ENCODE measurements around the gene ARHGAP22. TPM values are rescaled to one million over a fixed set of nuclear protein-coding genes. Genes with fewer than 3 reads are reported as not detected.

ARHGAP22 gene
- total and polyA plus RNA-seq, 2 of the 4 experiments (the other 2 are of a cell fraction) = 28.3 to 30.2 TPM

DNA sequence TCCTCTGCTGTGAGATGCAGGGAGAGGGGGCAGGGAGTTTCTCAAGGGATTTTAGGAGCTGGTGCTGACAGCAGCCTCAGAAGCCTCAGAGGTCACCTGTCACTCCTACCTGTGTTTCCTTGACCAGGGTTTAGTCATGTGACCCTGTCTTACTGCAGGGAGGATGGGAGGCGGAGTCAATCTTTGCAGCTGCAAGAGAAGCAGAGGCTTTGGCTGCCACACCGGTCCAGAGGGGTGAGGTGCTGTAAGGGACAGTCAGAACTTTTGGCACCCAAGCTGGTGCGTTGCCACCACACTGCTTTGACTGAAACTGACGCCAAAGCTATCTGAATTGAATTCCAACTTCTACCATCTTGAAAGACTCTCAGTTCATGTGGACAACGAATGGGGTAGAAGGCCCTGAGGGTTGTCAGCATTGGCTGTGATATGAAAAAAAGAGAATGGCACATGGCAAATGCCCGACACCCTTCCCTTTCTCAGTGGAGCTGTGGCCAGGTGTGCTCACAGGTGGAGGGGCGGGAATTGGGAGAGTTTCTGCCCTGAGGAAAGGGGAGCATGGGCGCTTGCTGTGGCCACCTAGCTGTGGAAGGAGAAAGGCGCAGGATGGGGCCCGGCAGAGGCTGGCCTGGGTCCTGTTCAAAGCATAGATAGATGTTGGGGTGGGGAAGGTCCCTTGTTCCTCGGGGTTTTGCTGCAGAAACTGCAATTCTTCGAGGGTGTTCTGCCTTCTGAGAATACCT lies 69.3 kb downstream of the ARHGAP22 start:
- Histone ChIP-seq H2BK20ac (ENCODE audit: low read depth, low read length) (no peak overlapping the region), H3K27me3 (ENCODE audit: control insufficient read depth, insufficient read depth, low read length) (no peaks in the 10 kb centered on the region), H3K4me1 (ENCODE audit: control insufficient read depth, insufficient read depth, low read length) (no peaks in the 10 kb centered on the region), H3K4me2 (ENCODE audit: low read depth, low read length) (no peak overlapping the region), H2AFZ (replicated peaks; ENCODE audit: low read length, poor library complexity) (peak overlapping the region; percentile 43), H3K4me3 (ENCODE audit: insufficient read depth, low read depth, low read length) (no peak overlapping the region), H3K9ac (ENCODE audit: low read depth, low read length) (no peak overlapping the region), H3K23ac (ENCODE audit: low read depth, low read length) (no peak overlapping the region), H3K4ac (ENCODE audit: low read depth, low read length) (no peak overlapping the region), H4K20me1 (ENCODE audit: insufficient read depth, low read length) (no peaks in the 10 kb centered on the region), H3K18ac (ENCODE audit: low read depth, low read length) (no peak overlapping the region), H2BK5ac (ENCODE audit: low read depth, low read length, poor library complexity, severe bottlenecking) (no peak overlapping the region), H2BK15ac (ENCODE audit: low read depth, low read length) (no peak overlapping the region), H2BK120ac (ENCODE audit: low read depth, low read length) (no peak overlapping the region), H4K91ac (ENCODE audit: insufficient read depth, low read depth, low read length) (no peak overlapping the region), H2AK5ac (ENCODE audit: low read depth, low read length) (no peak overlapping the region), H4K8ac (ENCODE audit: low read depth in 2 of 2, low read length in 2 of 2) (no peak overlapping the region), H2AK9ac (replicated peaks; ENCODE audit: low read depth, low read length, poor library complexity) (no peak overlapping the region), H4K5ac (ENCODE audit: low read depth, low read length) (no peak overlapping the region), H3K36me3 (ENCODE audit: control insufficient read depth, insufficient read depth, low read length) (peaks cover 5% of the 10 kb centered on the region; the same call in 1 of the 2 replicates), H3K9me3 (ENCODE audit: control insufficient read depth, insufficient read depth, low read length) (no peaks in the 10 kb centered on the region), H3K79me1 (ENCODE audit: low read depth in 1 of 2, low read length in 2 of 2) (peaks cover 6 to 64% of the 10 kb centered on the region in 2 experiments; a peak in 3 of 4 replicates), H3K14ac (replicated peaks; ENCODE audit: low read depth, low read length) (no peak overlapping the region), H3K9me1 (ENCODE audit: insufficient read depth, low read length) (peaks cover 7% of the 10 kb centered on the region; the same call in 1 of the 2 replicates), H3K27ac (ENCODE audit: insufficient read depth, low read length) (no peak overlapping the region), H3K56ac (ENCODE audit: extremely low read depth, insufficient read depth, low read length) (no peak overlapping the region)
- intact Hi-C loops (cut with micrococcal nuclease) (no loop called here), dilution Hi-C loops (cut with HindIII; ENCODE audit: low sequenced_read_pairs, unreplicated experiment) (no loop called here), in situ Hi-C loops (cut with MboI; ENCODE audit: low sequenced_read_pairs) (no loop called here)
- DNase-seq (no peak), ATAC-seq (ENCODE audit: low read depth) (no peak)
- no TSS peak for BruUV-seq (replicated peaks)
- CTCF ChIA-PET = interaction anchor here (0.9 kb wide), 1 partner anchor 120 kb away, joined by 8 read pairs; no protein-coding TSS in a partner anchor
- TF ChIP-seq CEBPB (IDR thresholded peaks at IDR 0.05; ENCODE audit: low read depth, low read length) = no peak
- no peak for TF ChIP-seq USF2 (IDR thresholded peaks at IDR 0.05; ENCODE audit: low read depth, low read length)
- TF ChIP-seq, protein P1, sequence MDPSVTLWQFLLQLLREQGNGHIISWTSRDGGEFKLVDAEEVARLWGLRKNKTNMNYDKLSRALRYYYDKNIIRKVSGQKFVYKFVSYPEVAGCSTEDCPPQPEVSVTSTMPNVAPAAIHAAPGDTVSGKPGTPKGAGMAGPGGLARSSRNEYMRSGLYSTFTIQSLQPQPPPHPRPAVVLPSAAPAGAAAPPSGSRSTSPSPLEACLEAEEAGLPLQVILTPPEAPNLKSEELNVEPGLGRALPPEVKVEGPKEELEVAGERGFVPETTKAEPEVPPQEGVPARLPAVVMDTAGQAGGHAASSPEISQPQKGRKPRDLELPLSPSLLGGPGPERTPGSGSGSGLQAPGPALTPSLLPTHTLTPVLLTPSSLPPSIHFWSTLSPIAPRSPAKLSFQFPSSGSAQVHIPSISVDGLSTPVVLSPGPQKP (IDR thresholded peaks at IDR 0.05; ENCODE audit: borderline replicate concordance, low read depth, low read length) = no peak
- TF ChIP-seq NFE2L2 (IDR thresholded peaks at IDR 0.05; ENCODE audit: low read depth, low read length) = no peak
- no peak for TF ChIP-seq RAD21 (IDR thresholded peaks at IDR 0.05; ENCODE audit: low read length)
- TF ChIP-seq MXI1 (IDR thresholded peaks at IDR 0.05; ENCODE audit: borderline replicate concordance, low read depth, low read length) = no peak
- TF ChIP-seq BHLHE40 (IDR thresholded peaks at IDR 0.05; ENCODE audit: low read depth, low read length) = no peak
- no peak for TF ChIP-seq FOS (IDR thresholded peaks at IDR 0.05; ENCODE audit: low read depth, low read length)
- TF ChIP-seq SMC3 (IDR thresholded peaks at IDR 0.05; ENCODE audit: low read depth, low read length) = no peak
- TF ChIP-seq MAZ (IDR thresholded peaks at IDR 0.05; ENCODE audit: borderline replicate concordance, low read depth, low read length) = no peak
- no peak for TF ChIP-seq RFX5 (IDR thresholded peaks at IDR 0.05; ENCODE audit: low read depth, low read length)
- TF ChIP-seq, protein P2, sequence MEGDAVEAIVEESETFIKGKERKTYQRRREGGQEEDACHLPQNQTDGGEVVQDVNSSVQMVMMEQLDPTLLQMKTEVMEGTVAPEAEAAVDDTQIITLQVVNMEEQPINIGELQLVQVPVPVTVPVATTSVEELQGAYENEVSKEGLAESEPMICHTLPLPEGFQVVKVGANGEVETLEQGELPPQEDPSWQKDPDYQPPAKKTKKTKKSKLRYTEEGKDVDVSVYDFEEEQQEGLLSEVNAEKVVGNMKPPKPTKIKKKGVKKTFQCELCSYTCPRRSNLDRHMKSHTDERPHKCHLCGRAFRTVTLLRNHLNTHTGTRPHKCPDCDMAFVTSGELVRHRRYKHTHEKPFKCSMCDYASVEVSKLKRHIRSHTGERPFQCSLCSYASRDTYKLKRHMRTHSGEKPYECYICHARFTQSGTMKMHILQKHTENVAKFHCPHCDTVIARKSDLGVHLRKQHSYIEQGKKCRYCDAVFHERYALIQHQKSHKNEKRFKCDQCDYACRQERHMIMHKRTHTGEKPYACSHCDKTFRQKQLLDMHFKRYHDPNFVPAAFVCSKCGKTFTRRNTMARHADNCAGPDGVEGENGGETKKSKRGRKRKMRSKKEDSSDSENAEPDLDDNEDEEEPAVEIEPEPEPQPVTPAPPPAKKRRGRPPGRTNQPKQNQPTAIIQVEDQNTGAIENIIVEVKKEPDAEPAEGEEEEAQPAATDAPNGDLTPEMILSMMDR (conservative IDR thresholded peaks at IDR 0.05; ENCODE audit: low read depth, low read length) = no peak
- no peak for TF ChIP-seq RCOR1 (IDR thresholded peaks at IDR 0.05; ENCODE audit: insufficient replicate concordance, low read length)
- no CpG with 5 or more reads among the region's 12 CpGs for WGBS, 2 experiments (ENCODE audit: extremely low coverage in 2 of 2, insufficient read length in 1 of 2)
- POLR2A ChIA-PET (ENCODE audit: unreplicated experiment) = no interaction called here

Measured in IMR-90 (cell line).